RWPE2 (cell line): ENCODE results near the gene ANKFY1.

ENCODE experiments used
- ATAC-seq: fragments of 200-7000 bp; cut with Tn5 transposase; 3 replicates; pipeline ENCODE4 v1.9.1; 2021; ENCODE audit warnings: low read depth
- DNase-seq: peaks from one replicate; pipeline ENCODE4 v3.0.0-alpha.2; 2020; ENCODE audit warnings: low spot score
- H3K27ac ChIP-seq: fragments of 450-650 bp; 2 replicates; pipeline ENCODE4 v1.5.1; 2017; ENCODE audit warnings: mild to moderate bottlenecking; ENCODE audit not compliant: poor library complexity, severe bottlenecking
- H3K27me3 ChIP-seq: fragments of 250-450 bp; sonication (Bioruptor Pico); 2 replicates; pipeline ENCODE4 v1.5.1; 2021; ENCODE audit warnings: mild to moderate bottlenecking, moderate library complexity; ENCODE audit not compliant: insufficient read depth, poor library complexity, severe bottlenecking
- H3K36me3 ChIP-seq: fragments of 250-450 bp; sonication (Bioruptor Pico); 2 replicates; pipeline ENCODE4 v1.5.1; 2020; ENCODE audit warnings: low read depth, mild to moderate bottlenecking, moderate library complexity
- H3K4me1 ChIP-seq: fragments of 250-450 bp; sonication (Bioruptor Pico); 2 replicates; pipeline ENCODE4 v1.5.1; 2021; ENCODE audit warnings: mild to moderate bottlenecking, moderate library complexity; ENCODE audit not compliant: insufficient read depth, poor library complexity, severe bottlenecking
- H3K4me3 ChIP-seq: fragments of 250-450 bp; sonication (Bioruptor Pico); 2 replicates; pipeline ENCODE4 v1.5.1; 2021; ENCODE audit warnings: mild to moderate bottlenecking, moderate library complexity; ENCODE audit not compliant: severe bottlenecking
- H3K9me3 ChIP-seq: fragments of 250-450 bp; sonication (Bioruptor Pico); 2 replicates; pipeline ENCODE4 v1.5.1; 2021; ENCODE audit warnings: mild to moderate bottlenecking, moderate library complexity; ENCODE audit not compliant: severe bottlenecking
- CTCF ChIP-seq: fragments of 450-650 bp; IDR thresholded peaks from one replicate; pipeline ENCODE4 v1.5.1; 2017; ENCODE audit warnings: mild to moderate bottlenecking, moderate library complexity; ENCODE audit not compliant: poor library complexity, severe bottlenecking

ANKFY1 gene

GRCh38 chr17:4232168-4232813 is 31.5 kb downstream of the ANKFY1 start:
- DNase-seq (no peak), ATAC-seq (peak; percentile 77)
- no peak overlapping the region for H3K4me3 ChIP-seq
- H3K36me3 ChIP-seq: peaks cover 65% of the 10 kb centered on the region
- H3K27ac ChIP-seq: peak overlapping the region; percentile 71
- H3K4me1 ChIP-seq: peaks cover 39% of the 10 kb centered on the region
- H3K9me3 ChIP-seq: no peaks in the 10 kb centered on the region
- TF ChIP-seq CTCF: no peak
- no peaks in the 10 kb centered on the region for H3K27me3 ChIP-seq

- Histone ChIP-seq H3K9me3 (no peaks in the 10 kb centered on the region), H3K4me3 (no peak overlapping the region), H3K27ac (peak overlapping the region; percentile 71), H3K4me1 (peaks cover 39% of the 10 kb centered on the region), H3K27me3 (no peaks in the 10 kb centered on the region), H3K36me3 (peaks cover 54% of the 10 kb centered on the region)
- ATAC-seq (peak; percentile 95), DNase-seq (no peak)
- no peak for TF ChIP-seq CTCF
Observed at GRCh38 chr17:4229627-4230541, 33.9 kb downstream of the ANKFY1 start.

GRCh38 chr17:4221899-4222659 is 41.7 kb downstream of the ANKFY1 start:
- H3K27me3 ChIP-seq: no peaks in the 10 kb centered on the region
- H3K27ac ChIP-seq: no peak overlapping the region
- H3K4me3 ChIP-seq: no peak overlapping the region
- peaks cover 10% of the 10 kb centered on the region for H3K36me3 ChIP-seq
- peaks cover 3% of the 10 kb centered on the region for H3K4me1 ChIP-seq
- no peak for ATAC-seq
- DNase-seq: no peak
- H3K9me3 ChIP-seq: no peaks in the 10 kb centered on the region
- no peak for TF ChIP-seq CTCF

- no peak for TF ChIP-seq CTCF
- H3K36me3 ChIP-seq: peaks cover 15% of the 10 kb centered on the region; the same call in 1 of the 2 replicates
- H3K27me3 ChIP-seq: no peaks in the 10 kb centered on the region
Observed at GRCh38 chr17:4221163-4221562, 42.6 kb downstream of the ANKFY1 start.

More at GRCh38 chr17:4221163-4221562, 42.6 kb downstream of the ANKFY1 start:
- no peak overlapping the region for H3K27ac ChIP-seq
- ATAC-seq: no peak
- DNase-seq: no peak
- no peaks in the 10 kb centered on the region for H3K9me3 ChIP-seq
- no peak overlapping the region for H3K4me3 ChIP-seq
- H3K4me1 ChIP-seq: peaks cover 3% of the 10 kb centered on the region
